GM19397 (cell line): Measurements from ENCODE around the gene NLRP1.

Experiments
- ATAC-seq: cut with Tn5 transposase; IDR thresholded peaks from one replicate; pipeline ENCODE4 v1.9.1; 2021; ENCODE audit warnings: mild to moderate bottlenecking, moderate library complexity; ENCODE audit not compliant: unreplicated experiment

Gene NLRP1

GRCh38 chr17:5584383-5585286 lies at the start of gene NLRP1:
Gene NLRP1 (minus strand): TSS chr17:5584509. CDS start chr17:5583957, 552 bp downstream.
- ATAC-seq: peak; percentile 80

- ATAC-seq: no peak
These were observed 47.8 kb upstream of the NLRP1 start for GRCh38 chr17:5631958-5632590.

GRCh38 chr17:5630434-5630833 lies 46.1 kb upstream of the NLRP1 start:
- ATAC-seq: no peak

DNA sequence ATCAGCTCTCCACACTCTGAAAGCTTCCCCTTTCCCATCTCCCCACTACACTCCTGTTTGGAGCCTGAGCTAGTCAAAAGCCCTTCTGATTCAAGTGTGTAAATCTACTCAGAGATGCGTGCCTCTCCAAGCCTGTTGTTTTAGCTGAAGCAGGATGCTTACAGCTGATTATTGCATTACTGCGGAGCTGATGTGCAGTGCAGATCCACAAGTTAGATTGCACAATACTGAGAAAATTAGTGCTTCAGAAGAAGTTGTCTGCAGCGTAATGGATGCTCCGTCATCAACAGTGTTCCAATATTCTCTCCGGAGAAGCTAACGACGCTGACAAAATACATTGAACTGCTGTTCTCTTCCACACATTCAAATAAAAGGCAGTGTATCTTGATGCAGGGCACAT lies 44.8 kb upstream of the NLRP1 start:
- no peak for ATAC-seq

GRCh38 chr17:5628262-5628661 lies 44.0 kb upstream of the NLRP1 start:
- no peak for ATAC-seq

DNA sequence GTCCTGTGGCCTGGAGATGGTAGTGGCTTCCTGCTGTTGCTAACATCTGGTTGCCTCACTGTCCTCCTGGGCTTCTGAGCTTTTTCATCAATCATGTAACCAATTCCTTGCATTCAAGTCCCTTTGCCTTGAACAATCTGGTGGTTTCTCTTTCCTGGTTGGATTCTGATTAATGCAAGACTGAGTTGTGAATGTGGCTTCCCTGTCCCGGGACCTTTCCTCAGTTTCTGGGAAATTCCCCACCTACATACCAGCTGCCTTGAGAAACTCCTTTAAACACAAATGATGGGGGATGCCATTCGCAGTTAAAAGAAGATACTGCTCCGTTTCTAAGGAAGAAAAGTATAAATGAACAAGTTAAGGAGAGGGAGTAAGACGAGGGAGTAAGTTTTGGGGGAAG lies 39.9 kb upstream of the NLRP1 start:
- ATAC-seq: no peak

DNA sequence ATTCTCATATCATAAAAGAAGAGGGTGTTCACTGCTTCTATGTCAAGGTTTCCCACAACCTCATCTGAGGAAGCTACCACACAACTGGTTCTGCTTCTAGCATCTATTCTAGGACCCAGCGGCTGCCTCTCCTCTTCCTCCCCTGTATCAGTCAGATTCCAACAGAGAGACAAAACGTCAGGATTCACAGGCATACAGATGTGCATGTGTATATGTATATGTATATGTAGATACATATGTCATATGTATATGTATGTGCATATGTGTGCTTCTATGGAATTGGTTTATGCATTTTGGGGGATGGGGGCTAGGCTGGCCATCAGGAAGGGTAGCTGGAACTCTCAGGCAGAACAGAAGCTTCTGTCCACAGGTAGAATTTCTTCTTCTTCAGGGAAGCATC lies 37.4 kb upstream of the NLRP1 start:
- no peak for ATAC-seq

GRCh38 chr17:5621026-5621425 lies 36.7 kb upstream of the NLRP1 start:
- ATAC-seq: no peak

GRCh38 chr17:5619088-5619740 lies 34.9 kb upstream of the NLRP1 start:
- ATAC-seq: no peak

GRCh38 chr17:5618476-5618875 lies 34.2 kb upstream of the NLRP1 start:
- ATAC-seq: no peak

DNA sequence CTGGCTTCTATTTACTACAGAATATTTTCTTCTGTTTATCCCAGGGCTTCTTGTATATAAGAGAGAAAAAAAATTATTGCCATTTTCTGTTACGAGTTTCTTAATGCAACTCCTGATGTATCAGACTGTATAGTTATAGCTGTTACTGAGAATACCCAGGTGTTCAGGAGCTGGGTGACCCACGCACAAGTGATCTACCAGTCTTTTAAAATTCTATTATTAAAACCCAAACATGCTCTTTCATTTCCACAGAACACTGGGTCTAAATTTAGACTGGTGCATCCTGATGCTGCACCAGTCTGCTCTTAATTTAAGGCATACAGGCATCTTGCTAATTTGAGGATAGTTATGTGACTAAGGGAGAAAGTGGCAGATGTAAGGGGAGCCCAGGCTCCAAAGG lies 31.2 kb upstream of the NLRP1 start:
- ATAC-seq: no peak

GRCh38 chr17:5610956-5611355 lies 26.6 kb upstream of the NLRP1 start:
- no peak for ATAC-seq

- ATAC-seq: no peak
These were observed 24.2 kb upstream of the NLRP1 start for GRCh38 chr17:5608399-5609112.

GRCh38 chr17:5607946-5608345 lies 23.6 kb upstream of the NLRP1 start:
- no peak for ATAC-seq

GRCh38 chr17:5605452-5605851 lies 21.1 kb upstream of the NLRP1 start:
- no peak for ATAC-seq

- no peak for ATAC-seq
These were observed 15.7 kb upstream of the NLRP1 start for GRCh38 chr17:5600041-5600440.

- ATAC-seq: no peak
These were observed 14.1 kb upstream of the NLRP1 start for GRCh38 chr17:5598457-5598856.

- no peak for ATAC-seq
These were observed 12.1 kb upstream of the NLRP1 start for GRCh38 chr17:5596421-5596820.

DNA sequence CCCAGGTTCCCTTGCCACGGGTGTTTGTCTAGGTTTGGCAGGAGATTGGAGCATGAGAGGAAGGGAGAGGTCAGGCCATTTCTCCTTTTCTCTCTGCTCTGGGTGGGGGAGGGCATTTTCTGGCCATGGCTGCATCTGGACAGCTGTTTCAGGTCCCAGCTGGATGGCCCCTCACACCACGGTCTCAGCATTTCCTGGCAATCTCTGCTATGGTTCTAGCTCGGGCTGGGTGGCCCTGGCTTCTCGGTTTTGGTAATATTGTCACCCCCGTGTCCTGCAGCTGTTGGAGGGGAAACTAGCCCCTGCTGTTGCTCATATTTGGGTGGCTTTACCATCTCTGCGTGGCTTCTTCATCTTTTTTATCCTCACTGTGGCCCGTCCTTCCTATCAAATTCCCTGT lies 11.5 kb upstream of the NLRP1 start:
- ATAC-seq: no peak

DNA sequence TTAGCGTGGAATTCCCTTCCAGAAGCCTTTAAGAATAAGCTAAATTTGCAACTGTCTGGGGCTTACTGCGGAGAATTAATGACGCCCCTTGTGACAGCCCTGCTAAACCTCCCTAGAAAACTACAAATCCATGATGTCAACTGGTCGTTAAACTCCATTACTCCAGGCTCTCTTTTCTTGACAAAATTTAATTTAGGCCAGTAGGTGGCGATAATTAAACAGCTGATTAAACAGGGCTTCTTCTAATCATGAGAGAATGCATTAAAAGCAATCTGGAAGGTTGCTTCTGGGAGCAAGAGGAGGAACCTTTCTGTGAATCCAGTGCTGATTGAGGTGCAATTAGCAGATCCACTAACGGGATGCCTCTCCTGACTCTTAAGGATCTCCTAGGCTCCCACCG lies 8.1 kb upstream of the NLRP1 start:
- ATAC-seq: no peak

DNA sequence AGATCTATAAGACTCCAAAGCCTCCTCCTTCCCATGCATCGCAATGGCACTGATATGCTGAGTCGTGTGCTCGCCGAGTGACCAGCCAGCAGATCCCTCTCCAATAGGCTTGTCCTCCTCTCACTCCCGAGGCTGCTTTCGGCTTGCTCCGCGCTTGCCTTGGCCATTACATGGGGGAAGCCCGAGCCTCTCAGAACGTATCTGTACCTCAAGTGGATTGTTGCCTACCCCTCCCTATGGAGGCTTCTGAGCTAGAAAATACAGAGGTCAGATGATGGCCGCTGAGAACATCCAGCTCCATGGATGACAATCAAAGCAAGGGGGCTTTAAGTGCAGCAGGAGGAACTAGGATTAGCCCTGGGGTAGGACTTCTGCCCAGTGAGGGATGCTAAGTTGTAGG lies 7.7 kb upstream of the NLRP1 start:
- no peak for ATAC-seq
